CD14-positive monocyte (primary cell): ENCODE results near the gene PLXDC2. TPM values are rescaled to one million over a fixed set of nuclear protein-coding genes. Genes with fewer than 3 reads are reported as not detected.

Experiments used
- DNase-seq, 3 donors: peaks; one replicate each; pipeline ENCODE4 v3.0.0-alpha.2; 2011 to 2022
- H2AFZ ChIP-seq: 2 replicates; pipeline ENCODE4 v1.6.0; 2012; ENCODE audit warnings: mild to moderate bottlenecking, low read depth, low read length, inconsistent platforms; ENCODE audit not compliant: insufficient read depth, poor library complexity, severe bottlenecking
- H3K27ac ChIP-seq, 2 donors: 1 replicate in 1 of 2; 2 replicates in 1 of 2; pipeline ENCODE4 v1.5.1; 2012 to 2013; ENCODE audit warnings: low read length in 2 of 2, control low read depth in 1 of 2, inconsistent platforms in 1 of 2, low read depth in 1 of 2, mild to moderate bottlenecking in 1 of 2
- H3K27me3 ChIP-seq, 2 donors: one replicate each; pipeline versions ENCODE4 v1.6.0 to v1.6.1; 2011 to 2013; ENCODE audit warnings: low read length in 2 of 2; ENCODE audit not compliant: control insufficient read depth in 2 of 2, insufficient read depth in 2 of 2
- H3K36me3 ChIP-seq, 2 donors: replicated peaks in 1 of 2; 1 replicate in 1 of 2; 2 replicates in 1 of 2; pipeline versions ENCODE4 v1.5.1 to v1.6.1; 2012 to 2013; ENCODE audit warnings: low read length in 2 of 2, control low read depth in 1 of 2, inconsistent platforms in 1 of 2, mild to moderate bottlenecking in 1 of 2; ENCODE audit not compliant: insufficient read depth in 2 of 2, control insufficient read depth in 1 of 2
- H3K4me1 ChIP-seq, 2 donors: 1 replicate in 1 of 2; 2 replicates in 1 of 2; pipeline versions ENCODE4 v1.5.1 to v1.6.1; 2012 to 2013; ENCODE audit warnings: low read length in 2 of 2, control low read depth in 1 of 2, inconsistent platforms in 1 of 2, mild to moderate bottlenecking in 1 of 2, moderate library complexity in 1 of 2; ENCODE audit not compliant: insufficient read depth in 2 of 2, control insufficient read depth in 1 of 2
- H3K4me2 ChIP-seq: replicated peaks from 2 replicates; pipeline ENCODE3; 2012; ENCODE audit warnings: low read length, moderate library complexity, mild to moderate bottlenecking; ENCODE audit not compliant: poor library complexity, severe bottlenecking; ENCODE audit errors: extremely low read depth
- H3K4me3 ChIP-seq, 3 experiments: fragments of 200-600 bp in 1 of 3; sonication (generic) in 1 of 3; replicated peaks in 1 of 3; 1 replicate in 2 of 3; 2 replicates in 1 of 3; pipeline ENCODE4 v1.5.1; 2011 to 2013; ENCODE audit warnings: low read length in 3 of 3, mild to moderate bottlenecking in 3 of 3, control low read depth in 2 of 3, low read depth in 2 of 3, inconsistent platforms in 1 of 3, moderate library complexity in 1 of 3
- H3K79me2 ChIP-seq: 2 replicates; pipeline ENCODE4 v1.6.0; 2012; ENCODE audit warnings: mild to moderate bottlenecking, control low read depth, inconsistent platforms, low read length, moderate library complexity; ENCODE audit not compliant: insufficient read depth
- H3K9ac ChIP-seq: 2 replicates; pipeline ENCODE4 v1.6.0; 2017; ENCODE audit warnings: low read length, mild to moderate bottlenecking; ENCODE audit not compliant: insufficient read depth, poor library complexity, severe bottlenecking
- H3K9me3 ChIP-seq, 2 donors: replicated peaks in 1 of 2; 1 replicate in 1 of 2; 2 replicates in 1 of 2; pipeline versions ENCODE4 v1.5.1 to v1.6.1; 2012 to 2013; ENCODE audit warnings: low read length in 2 of 2, control low read depth in 1 of 2; ENCODE audit not compliant: control insufficient read depth in 1 of 2, insufficient read depth in 1 of 2
- H4K20me1 ChIP-seq: 2 replicates; pipeline ENCODE4 v1.6.0; 2012; ENCODE audit warnings: mild to moderate bottlenecking, low read length, control low read depth, moderate library complexity; ENCODE audit not compliant: insufficient read depth
- H3K27ac Mint-ChIP-seq, 7 donors: one replicate each; pipeline ENCODE4 v1.8.0; 2020; ENCODE audit warnings: mild to moderate bottlenecking in 7 of 7, mixed read lengths in 7 of 7, moderate library complexity in 6 of 7, inconsistent platforms in 2 of 7
- H3K27me3 Mint-ChIP-seq, 3 donors: one replicate each; pipeline ENCODE4 v1.8.0; 2021 to 2022; ENCODE audit warnings: low read depth in 3 of 3, mild to moderate bottlenecking in 3 of 3, mixed read lengths in 3 of 3, moderate library complexity in 3 of 3, inconsistent platforms in 1 of 3
- H3K36me3 Mint-ChIP-seq, 2 donors: one replicate each; pipeline ENCODE4 v1.8.0; 2020; ENCODE audit warnings: mixed read lengths in 2 of 2, inconsistent platforms in 1 of 2, mild to moderate bottlenecking in 1 of 2
- H3K4me1 Mint-ChIP-seq: one replicate; pipeline ENCODE4 v1.8.0; 2020; ENCODE audit warnings: mild to moderate bottlenecking, mixed read lengths
- H3K4me3 Mint-ChIP-seq, 2 donors: one replicate each; pipeline ENCODE4 v1.8.0; 2020; ENCODE audit warnings: mild to moderate bottlenecking in 2 of 2, mixed read lengths in 2 of 2, moderate library complexity in 1 of 2
- H3K9me3 Mint-ChIP-seq, 7 donors: one replicate each; pipeline ENCODE4 v1.8.0; 2020 to 2022; ENCODE audit warnings: mixed read lengths in 7 of 7, mild to moderate bottlenecking in 6 of 7, moderate library complexity in 6 of 7, inconsistent platforms in 2 of 7
- whole genome bisulfite sequencing: methylation state at CpG from one replicate; pipeline ENCODE4 v1.1.5; 2013; ENCODE audit warnings: missing lambda C conversion rate; ENCODE audit not compliant: insufficient coverage; 5-methylcytosine and 5-hydroxymethylcytosine counted together
- intact Hi-C, 2 donors: fragments of 100-400 bp; cut with micrococcal nuclease; formaldehyde crosslinking; loops; one replicate each; pipeline versions ENCODE4 v1.15.0 to v1.15.1; 2023
- polyA plus RNA-seq, 3 donors: library from polyadenylated mRNA; depleted of rRNA in 1 of 3; unstranded in 2 of 3; stranded (reverse) in 1 of 3; fragments of 300-500 nt in 2 of 3; fragments of >200 nt in 1 of 3; fragmentation: Illumina TruSeq in 2 of 3; gene quantifications; 1 replicate in 2 of 3; 2 replicates in 1 of 3; pipeline ENCODE4 v1.2.3, GENCODE V29; 2012 to 2021
- TF ChIP-seq, protein P1 (sequence below): fragments of 200-600 bp; IDR thresholded peaks from one replicate; pipeline ENCODE4 v1.8.0; 2022; ENCODE audit warnings: antibody characterized with exemption, mild to moderate bottlenecking

PLXDC2 gene
- polyA plus RNA-seq, 3 donors = 37.5 to 128 (median 93.6) TPM

DNA sequence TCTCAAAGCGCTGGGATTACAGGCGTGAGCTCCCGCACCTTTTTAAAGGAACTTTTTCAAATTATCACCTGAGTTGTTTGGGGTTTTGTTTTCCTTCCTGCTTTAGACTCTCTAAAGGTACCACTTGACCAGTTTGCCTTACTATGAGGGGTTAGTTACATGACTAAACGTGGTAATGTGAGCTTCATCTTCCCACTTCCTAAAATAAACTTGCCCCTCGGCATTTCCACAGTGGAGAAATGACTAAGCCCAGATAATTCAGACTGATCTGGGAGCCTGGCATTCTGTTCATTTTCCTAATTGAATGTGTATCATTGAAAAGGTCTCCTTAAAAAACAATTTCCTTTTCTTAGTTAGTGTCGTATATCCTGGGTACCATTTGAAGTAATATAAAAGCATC is 163.4 kb downstream of the PLXDC2 start:
- DNase-seq = peak in 2 of 3 donors; percentile 17 to 51
- no peaks in the 10 kb centered on the region for H3K36me3 ChIP-seq
- H3K27ac ChIP-seq = peak overlapping the region in 1 of 2 donors; percentile 3
- H3K4me2 ChIP-seq = no peak overlapping the region
- H3K27me3 ChIP-seq = no peaks in the 10 kb centered on the region
- no peak overlapping the region for H3K4me3 ChIP-seq
- peaks cover 81% of the 10 kb centered on the region for H3K79me2 ChIP-seq
- Mint-ChIP-seq H3K27me3 (no peaks in the 10 kb centered on the region), H3K36me3 (peaks cover 4 to 21% of the 10 kb centered on the region in 2 donors), H3K9me3 (peaks cover 0 to 5% (median 1%) of the 10 kb centered on the region in 7 donors), H3K27ac (peak overlapping the region in 3 of 7 donors; percentile 32 to 58 (median 41)), H3K4me3 (no peak overlapping the region), H3K4me1 (peaks cover 28% of the 10 kb centered on the region)
- TF ChIP-seq, protein P1, sequence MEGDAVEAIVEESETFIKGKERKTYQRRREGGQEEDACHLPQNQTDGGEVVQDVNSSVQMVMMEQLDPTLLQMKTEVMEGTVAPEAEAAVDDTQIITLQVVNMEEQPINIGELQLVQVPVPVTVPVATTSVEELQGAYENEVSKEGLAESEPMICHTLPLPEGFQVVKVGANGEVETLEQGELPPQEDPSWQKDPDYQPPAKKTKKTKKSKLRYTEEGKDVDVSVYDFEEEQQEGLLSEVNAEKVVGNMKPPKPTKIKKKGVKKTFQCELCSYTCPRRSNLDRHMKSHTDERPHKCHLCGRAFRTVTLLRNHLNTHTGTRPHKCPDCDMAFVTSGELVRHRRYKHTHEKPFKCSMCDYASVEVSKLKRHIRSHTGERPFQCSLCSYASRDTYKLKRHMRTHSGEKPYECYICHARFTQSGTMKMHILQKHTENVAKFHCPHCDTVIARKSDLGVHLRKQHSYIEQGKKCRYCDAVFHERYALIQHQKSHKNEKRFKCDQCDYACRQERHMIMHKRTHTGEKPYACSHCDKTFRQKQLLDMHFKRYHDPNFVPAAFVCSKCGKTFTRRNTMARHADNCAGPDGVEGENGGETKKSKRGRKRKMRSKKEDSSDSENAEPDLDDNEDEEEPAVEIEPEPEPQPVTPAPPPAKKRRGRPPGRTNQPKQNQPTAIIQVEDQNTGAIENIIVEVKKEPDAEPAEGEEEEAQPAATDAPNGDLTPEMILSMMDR = no peak
- H3K9ac ChIP-seq = no peak overlapping the region
- peaks cover 92% of the 10 kb centered on the region for H4K20me1 ChIP-seq
- H3K9me3 ChIP-seq = peaks cover 0 to 5% of the 10 kb centered on the region in 2 donors
- H2AFZ ChIP-seq = no peak overlapping the region
- peaks cover 8 to 10% of the 10 kb centered on the region in 2 donors for H3K4me1 ChIP-seq
- intact Hi-C loops = no loop called here
- WGBS = no CpG with 5 or more reads among the region's 6 CpGs

DNA sequence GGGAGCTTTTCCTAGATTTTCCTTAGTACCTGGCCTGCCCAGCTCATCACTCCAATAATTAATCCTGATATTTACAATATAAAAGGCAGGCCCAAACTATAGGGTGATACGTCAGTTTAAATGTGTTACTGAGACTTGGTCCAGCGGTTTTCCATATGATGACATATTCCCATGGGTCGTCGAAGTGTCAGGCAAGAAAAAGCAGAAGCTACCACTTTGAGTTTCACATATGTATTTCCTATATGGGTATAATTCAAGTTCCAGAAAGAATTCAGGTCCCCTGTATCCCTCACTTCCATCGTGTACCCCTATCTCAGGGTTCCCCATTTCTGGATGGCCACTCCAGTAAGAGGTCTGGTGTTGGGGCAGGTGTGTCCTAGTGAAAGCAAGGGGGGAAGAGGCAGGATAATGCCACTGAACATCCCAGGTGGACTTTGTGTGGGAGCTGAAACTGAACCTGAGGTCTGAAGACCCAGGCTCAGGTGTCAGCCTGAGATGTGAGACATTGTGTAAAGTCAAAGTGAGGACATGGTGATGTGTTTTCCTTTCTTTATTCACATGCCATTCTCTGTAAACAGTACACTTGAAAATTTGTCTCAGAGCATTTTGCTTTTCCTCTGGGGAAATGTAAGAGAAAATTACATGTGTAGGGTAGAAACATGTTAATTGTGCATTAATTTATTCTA is 167.8 kb downstream of the PLXDC2 start:
- Histone ChIP-seq H3K27me3 (no peaks in the 10 kb centered on the region), H3K36me3 (no peaks in the 10 kb centered on the region), H4K20me1 (peaks cover 98% of the 10 kb centered on the region), H3K4me3 (no peak overlapping the region), H3K4me1 (peaks cover 8 to 15% of the 10 kb centered on the region in 2 donors), H3K79me2 (peaks cover 90% of the 10 kb centered on the region), H2AFZ (no peak overlapping the region), H3K9me3 (no peaks in the 10 kb centered on the region), H3K27ac (no peak overlapping the region), H3K9ac (no peak overlapping the region), H3K4me2 (no peak overlapping the region)
- Mint-ChIP-seq H3K4me3 (no peak overlapping the region), H3K9me3 (peaks cover 0 to 3% (median 0%) of the 10 kb centered on the region in 7 donors), H3K4me1 (peaks cover 37% of the 10 kb centered on the region), H3K27ac (peak overlapping the region in 4 of 7 donors; percentile 71 to 90 (median 82)), H3K27me3 (no peaks in the 10 kb centered on the region), H3K36me3 (peaks cover 6 to 11% of the 10 kb centered on the region in 2 donors)
- intact Hi-C loops = no loop called here
- peak in 2 of 3 donors; percentile 33 to 40 for DNase-seq
- TF ChIP-seq, protein P1 = no peak
- WGBS = no CpG with 5 or more reads among the region's 5 CpGs
